ENCODE results near the gene B4GALNT2.

GRCh38 chr17:49224997-49225337 lies 92.4 kb downstream of the B4GALNT2 start:
- TF ChIP-seq, protein P1, sequence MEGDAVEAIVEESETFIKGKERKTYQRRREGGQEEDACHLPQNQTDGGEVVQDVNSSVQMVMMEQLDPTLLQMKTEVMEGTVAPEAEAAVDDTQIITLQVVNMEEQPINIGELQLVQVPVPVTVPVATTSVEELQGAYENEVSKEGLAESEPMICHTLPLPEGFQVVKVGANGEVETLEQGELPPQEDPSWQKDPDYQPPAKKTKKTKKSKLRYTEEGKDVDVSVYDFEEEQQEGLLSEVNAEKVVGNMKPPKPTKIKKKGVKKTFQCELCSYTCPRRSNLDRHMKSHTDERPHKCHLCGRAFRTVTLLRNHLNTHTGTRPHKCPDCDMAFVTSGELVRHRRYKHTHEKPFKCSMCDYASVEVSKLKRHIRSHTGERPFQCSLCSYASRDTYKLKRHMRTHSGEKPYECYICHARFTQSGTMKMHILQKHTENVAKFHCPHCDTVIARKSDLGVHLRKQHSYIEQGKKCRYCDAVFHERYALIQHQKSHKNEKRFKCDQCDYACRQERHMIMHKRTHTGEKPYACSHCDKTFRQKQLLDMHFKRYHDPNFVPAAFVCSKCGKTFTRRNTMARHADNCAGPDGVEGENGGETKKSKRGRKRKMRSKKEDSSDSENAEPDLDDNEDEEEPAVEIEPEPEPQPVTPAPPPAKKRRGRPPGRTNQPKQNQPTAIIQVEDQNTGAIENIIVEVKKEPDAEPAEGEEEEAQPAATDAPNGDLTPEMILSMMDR (IDR thresholded peaks at IDR 0.05), result no peak
- TF ChIP-seq POLR2A (IDR thresholded peaks at IDR 0.05), result no peak
